HG02798 (cell line): ENCODE results near the gene CLNK.

Experiments used
- ATAC-seq: cut with Tn5 transposase; IDR thresholded peaks from one replicate; pipeline ENCODE4 v1.9.1; 2021; ENCODE audit warnings: mild to moderate bottlenecking; ENCODE audit not compliant: unreplicated experiment, poor library complexity

The CLNK gene

GRCh38 chr4:10530137-10530786 is 154.3 kb downstream of the CLNK start:
- no peak for ATAC-seq

GRCh38 chr4:10529291-10530136 is 155.1 kb downstream of the CLNK start:
- no peak for ATAC-seq

GRCh38 chr4:10527438-10527837 is 157.1 kb downstream of the CLNK start:
- no peak for ATAC-seq

GRCh38 chr4:10526429-10527222 is 157.9 kb downstream of the CLNK start:
- no peak for ATAC-seq

- no peak for ATAC-seq
Observed at GRCh38 chr4:10524196-10524833, 160.3 kb downstream of the CLNK start.

- ATAC-seq: no peak
Observed at GRCh38 chr4:10521424-10521823, 163.1 kb downstream of the CLNK start.

- ATAC-seq: no peak
Observed at GRCh38 chr4:10509733-10510132, 174.8 kb downstream of the CLNK start.

GRCh38 chr4:10506077-10506476 is 178.5 kb downstream of the CLNK start:
- no peak for ATAC-seq

- no peak for ATAC-seq
Observed at GRCh38 chr4:10504570-10505179, 179.9 kb downstream of the CLNK start.

GRCh38 chr4:10502717-10503116 is 181.9 kb downstream of the CLNK start:
- no peak for ATAC-seq

GRCh38 chr4:10500776-10501175 is 183.8 kb downstream of the CLNK start:
- no peak for ATAC-seq

GRCh38 chr4:10496200-10496599 is 188.4 kb downstream of the CLNK start:
- no peak for ATAC-seq

GRCh38 chr4:10495651-10496050 is 188.9 kb downstream of the CLNK start:
- ATAC-seq: no peak

- ATAC-seq: no peak
Observed at GRCh38 chr4:10492464-10492863, 192.1 kb downstream of the CLNK start.

- no peak for ATAC-seq
Observed at GRCh38 chr4:10491401-10491800, 193.2 kb downstream of the CLNK start.

- ATAC-seq: no peak
Observed at GRCh38 chr4:10490996-10491395, 193.6 kb downstream of the CLNK start.

GRCh38 chr4:10482913-10483312 is 201.7 kb downstream of the CLNK start:
- no peak for ATAC-seq

GRCh38 chr4:10480616-10481015 is 204.0 kb downstream of the CLNK start:
- no peak for ATAC-seq

GRCh38 chr4:10478621-10479020 is 205.9 kb downstream of the CLNK start:
- ATAC-seq: no peak

GRCh38 chr4:10470505-10470904 is 214.1 kb downstream of the CLNK start:
- ATAC-seq: no peak
